HEK293 (cell line): ENCODE data around the gene TULP1.
A peak's percentile ranks its signal among the peaks of the same experiment; 100 is the strongest.

Experiments used
- CTCF ChIA-PET: fragments of 350-600 bp; formaldehyde crosslinking; extraction: SDS; loops from one replicate; lab custom pipeline; 2021; ENCODE audit warnings: antibody characterized with exemption; lab: Yijun Ruan, JAX
- POLR2A ChIA-PET: fragments of 300-600 bp; formaldehyde crosslinking; extraction: SDS; loops from one replicate; lab custom pipeline; 2020; ENCODE audit warnings: antibody characterized with exemption, inconsistent platforms; lab: Yijun Ruan, JAX
- H3K27ac ChIP-seq: fragments of 200-500 bp; sonication (Bioruptor generic); 2 replicates; pipeline ENCODE4 v1.5.1; 2014; ENCODE audit warnings: low read depth, low read length, control low read depth, inconsistent platforms; ENCODE audit errors: extremely low read depth
- H3K36me3 ChIP-seq, 2 experiments: fragments of 200-500 bp in 1 of 2; sonication (Bioruptor generic) in 1 of 2; 1 replicate in 1 of 2; 2 replicates in 1 of 2; pipeline ENCODE4 v1.5.1; 2014 to 2017; ENCODE audit warnings: inconsistent platforms in 2 of 2, low read length in 2 of 2; ENCODE audit not compliant: control insufficient read depth in 2 of 2, insufficient read depth in 1 of 2
- H3K4me1 ChIP-seq: fragments of 200-500 bp; sonication (Bioruptor generic); 2 replicates; pipeline ENCODE4 v1.5.1; 2014; ENCODE audit warnings: mild to moderate bottlenecking, low read length, inconsistent platforms; ENCODE audit not compliant: control insufficient read depth, insufficient read depth
- H3K4me3 ChIP-seq: 2 replicates; pipeline ENCODE4 v1.5.1; 2011; ENCODE audit warnings: low read depth, mild to moderate bottlenecking, control low read depth, low read length, moderate library complexity
- H3K9me3 ChIP-seq: fragments of 200-500 bp; sonication (Bioruptor generic); 2 replicates; pipeline ENCODE4 v1.5.1; 2014; ENCODE audit warnings: low read depth, low read length, inconsistent platforms; ENCODE audit not compliant: control insufficient read depth, insufficient read depth
- KLF9 ChIP-seq: fragments of 450-650 bp; formaldehyde crosslinking; IDR thresholded peaks from 2 replicates; pipeline ENCODE4 v1.5.1; 2016; ENCODE audit warnings: missing biosample characterization, missing genetic modification characterization, low read depth
- OSR2 ChIP-seq: fragments of 450-650 bp; formaldehyde crosslinking; IDR thresholded peaks from 2 replicates; pipeline ENCODE4 v1.5.1; 2016; ENCODE audit warnings: missing biosample characterization, missing genetic modification characterization
- PRDM10 ChIP-seq: fragments of 450-650 bp; formaldehyde crosslinking; IDR thresholded peaks from 2 replicates; pipeline ENCODE4 v1.5.1; 2016; ENCODE audit warnings: missing biosample characterization, missing genetic modification characterization
- REPIN1 ChIP-seq: fragments of 450-650 bp; formaldehyde crosslinking; IDR thresholded peaks from 2 replicates; pipeline ENCODE4 v1.5.1; 2017; ENCODE audit warnings: missing biosample characterization, missing genetic modification characterization, low read depth
- SCRT1 ChIP-seq: fragments of 450-650 bp; formaldehyde crosslinking; IDR thresholded peaks from 2 replicates; pipeline ENCODE4 v1.5.1; 2016; ENCODE audit warnings: missing biosample characterization, missing genetic modification characterization, borderline replicate concordance
- SCRT2 ChIP-seq: fragments of 450-650 bp; formaldehyde crosslinking; IDR thresholded peaks from 2 replicates; pipeline ENCODE4 v1.5.1; 2016; ENCODE audit warnings: missing biosample characterization, missing genetic modification characterization
- ZBTB21 ChIP-seq: fragments of 450-650 bp; formaldehyde crosslinking; IDR thresholded peaks from 2 replicates; pipeline ENCODE4 v1.5.1; 2017; ENCODE audit warnings: missing biosample characterization, missing genetic modification characterization
- ZFP69B ChIP-seq: fragments of 450-650 bp; formaldehyde crosslinking; IDR thresholded peaks from 2 replicates; pipeline ENCODE4 v1.5.1; 2016; ENCODE audit warnings: missing biosample characterization, missing genetic modification characterization
- ZNF10 ChIP-seq: fragments of 450-650 bp; formaldehyde crosslinking; IDR thresholded peaks from 2 replicates; pipeline ENCODE4 v1.5.1; 2017; ENCODE audit warnings: missing biosample characterization, missing genetic modification characterization
- ZNF121 ChIP-seq: fragments of 450-650 bp; formaldehyde crosslinking; IDR thresholded peaks from 2 replicates; pipeline ENCODE4 v1.5.1; 2016; ENCODE audit warnings: missing biosample characterization, missing genetic modification characterization
- ZNF148 ChIP-seq: fragments of 450-650 bp; formaldehyde crosslinking; IDR thresholded peaks from 2 replicates; pipeline ENCODE4 v1.5.0; 2017; ENCODE audit warnings: missing biosample characterization, missing genetic modification characterization, borderline replicate concordance
- ZNF19 ChIP-seq: fragments of 450-650 bp; formaldehyde crosslinking; IDR thresholded peaks from 2 replicates; pipeline ENCODE4; 2016; ENCODE audit warnings: missing biosample characterization, missing genetic modification characterization, low read depth
- ZNF211 ChIP-seq: fragments of 450-650 bp; formaldehyde crosslinking; IDR thresholded peaks from 2 replicates; pipeline ENCODE4 v1.5.1; 2016; ENCODE audit warnings: low read depth, missing biosample characterization, missing genetic modification characterization
- ZNF514 ChIP-seq: fragments of 450-650 bp; formaldehyde crosslinking; IDR thresholded peaks from 2 replicates; pipeline ENCODE4 v1.5.1; 2016; ENCODE audit warnings: missing biosample characterization, missing genetic modification characterization
- ZNF558 ChIP-seq: fragments of 450-650 bp; formaldehyde crosslinking; IDR thresholded peaks from 2 replicates; pipeline ENCODE4 v1.5.1; 2016; ENCODE audit warnings: missing biosample characterization, missing genetic modification characterization
- ZNF600 ChIP-seq: fragments of 450-650 bp; formaldehyde crosslinking; IDR thresholded peaks from 2 replicates; pipeline ENCODE4 v1.5.1; 2016; ENCODE audit warnings: missing biosample characterization, missing genetic modification characterization
- ZNF610 ChIP-seq: fragments of 450-650 bp; formaldehyde crosslinking; IDR thresholded peaks from 2 replicates; pipeline ENCODE4 v1.5.1; 2016; ENCODE audit warnings: missing biosample characterization, missing genetic modification characterization, borderline replicate concordance
- ZNF792 ChIP-seq: fragments of 450-650 bp; formaldehyde crosslinking; IDR thresholded peaks from 2 replicates; pipeline ENCODE4 v1.5.1; 2016; ENCODE audit warnings: missing biosample characterization, missing genetic modification characterization
- ZSCAN23 ChIP-seq: fragments of 450-650 bp; formaldehyde crosslinking; IDR thresholded peaks from 2 replicates; pipeline ENCODE4 v1.5.1; 2016; ENCODE audit warnings: missing biosample characterization, missing genetic modification characterization
- ZXDB ChIP-seq: fragments of 450-650 bp; formaldehyde crosslinking; IDR thresholded peaks from 2 replicates; pipeline ENCODE4 v1.5.1; 2016; ENCODE audit warnings: missing biosample characterization, missing genetic modification characterization
- TF ChIP-seq, protein P1 (sequence below): fragments of 450-650 bp; formaldehyde crosslinking; IDR thresholded peaks from 2 replicates; pipeline ENCODE4 v1.5.1; 2016; ENCODE audit warnings: missing biosample characterization, missing genetic modification characterization

TULP1 gene

DNA sequence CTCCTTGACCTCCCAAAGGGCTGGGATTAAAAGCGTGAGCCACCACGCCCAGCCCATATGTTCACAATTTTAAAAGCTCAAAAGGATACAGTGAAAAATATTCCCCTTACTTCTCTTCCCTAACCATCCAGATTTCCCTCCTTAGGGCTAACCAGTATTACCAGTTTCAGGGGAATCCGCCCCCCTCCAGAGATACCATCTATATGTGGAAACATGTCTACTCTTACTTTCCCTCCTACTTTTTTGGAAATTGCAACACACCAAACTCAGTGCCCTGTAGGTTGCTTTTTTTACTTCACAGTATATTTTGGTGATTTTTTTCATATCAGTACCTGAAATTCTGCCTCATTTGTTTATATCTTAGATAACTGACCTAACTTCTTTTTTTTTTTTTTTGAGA, 51.4 kb downstream of the TULP1 start:
- Histone ChIP-seq H3K4me3 (no peak overlapping the region), H3K4me1 (no peaks in the 10 kb centered on the region), H3K36me3 (peaks cover 36 to 75% of the 10 kb centered on the region in 2 experiments), H3K27ac (no peak overlapping the region), H3K9me3 (no peaks in the 10 kb centered on the region)
- TF ChIP-seq ZNF514 (tag by site-specific recombination): no peak
- TF ChIP-seq ZBTB21 (tag by site-specific recombination): no peak
- TF ChIP-seq, protein P1, sequence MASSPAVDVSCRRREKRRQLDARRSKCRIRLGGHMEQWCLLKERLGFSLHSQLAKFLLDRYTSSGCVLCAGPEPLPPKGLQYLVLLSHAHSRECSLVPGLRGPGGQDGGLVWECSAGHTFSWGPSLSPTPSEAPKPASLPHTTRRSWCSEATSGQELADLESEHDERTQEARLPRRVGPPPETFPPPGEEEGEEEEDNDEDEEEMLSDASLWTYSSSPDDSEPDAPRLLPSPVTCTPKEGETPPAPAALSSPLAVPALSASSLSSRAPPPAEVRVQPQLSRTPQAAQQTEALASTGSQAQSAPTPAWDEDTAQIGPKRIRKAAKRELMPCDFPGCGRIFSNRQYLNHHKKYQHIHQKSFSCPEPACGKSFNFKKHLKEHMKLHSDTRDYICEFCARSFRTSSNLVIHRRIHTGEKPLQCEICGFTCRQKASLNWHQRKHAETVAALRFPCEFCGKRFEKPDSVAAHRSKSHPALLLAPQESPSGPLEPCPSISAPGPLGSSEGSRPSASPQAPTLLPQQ (tag by site-specific recombination): no peak
- no peak for TF ChIP-seq ZXDB (tag by site-specific recombination)
- no peak for TF ChIP-seq KLF9 (tag by site-specific recombination)
- no peak for TF ChIP-seq ZNF19 (tag by site-specific recombination)
- no peak for TF ChIP-seq ZSCAN23 (tag by site-specific recombination)
- no peak for TF ChIP-seq ZNF792
- ChIA-PET CTCF (no interaction called here), POLR2A (interaction anchor here (0.7 kb wide), 1 partner anchor 202 kb away, joined by 5 read pairs; no protein-coding TSS in a partner anchor)

DNA sequence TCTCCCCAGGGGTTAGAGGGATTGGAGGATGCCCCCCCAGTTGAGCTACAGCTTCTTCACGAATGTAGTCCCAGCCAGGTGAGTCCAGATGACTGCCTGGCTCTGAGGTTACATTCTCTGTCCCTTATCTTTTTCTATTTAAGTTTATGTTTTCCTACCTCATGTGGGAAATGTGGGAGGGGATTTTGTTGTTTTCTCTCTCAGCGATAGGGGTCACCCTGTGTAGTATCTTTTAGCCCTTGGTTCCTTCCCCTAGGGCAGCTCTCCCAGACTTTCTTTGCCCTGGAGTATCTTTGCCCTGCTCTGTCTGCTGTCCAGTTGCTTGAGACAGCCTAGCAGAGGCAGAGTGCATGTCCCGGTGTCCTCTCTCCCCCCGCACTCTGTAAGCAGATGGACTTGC, 54.8 kb downstream of the TULP1 start:
- Histone ChIP-seq H3K4me1 (peaks cover 18% of the 10 kb centered on the region), H3K36me3 (peaks cover 27 to 63% of the 10 kb centered on the region in 2 experiments), H3K4me3 (no peak overlapping the region), H3K27ac (no peak overlapping the region), H3K9me3 (no peaks in the 10 kb centered on the region)
- POLR2A ChIA-PET: interaction anchor here (1.0 to 1.6 kb wide), 3 partner anchors 10 to 14 kb away, joined by 3 to 6 read pairs (median 6); partner anchors contain the start of gene RPL10A
- CTCF ChIA-PET: interaction anchor here (0.6 to 5.2 kb wide), 7 partner anchors 9 to 1826 kb away, joined by 3 to 53 read pairs (median 4); partner anchors contain the start of gene RPL10A
- peak; percentile 22; the same call in 1 of the 2 replicates for TF ChIP-seq PRDM10 (tag by site-specific recombination)
- no peak for TF ChIP-seq ZNF610 (tag by site-specific recombination)

DNA sequence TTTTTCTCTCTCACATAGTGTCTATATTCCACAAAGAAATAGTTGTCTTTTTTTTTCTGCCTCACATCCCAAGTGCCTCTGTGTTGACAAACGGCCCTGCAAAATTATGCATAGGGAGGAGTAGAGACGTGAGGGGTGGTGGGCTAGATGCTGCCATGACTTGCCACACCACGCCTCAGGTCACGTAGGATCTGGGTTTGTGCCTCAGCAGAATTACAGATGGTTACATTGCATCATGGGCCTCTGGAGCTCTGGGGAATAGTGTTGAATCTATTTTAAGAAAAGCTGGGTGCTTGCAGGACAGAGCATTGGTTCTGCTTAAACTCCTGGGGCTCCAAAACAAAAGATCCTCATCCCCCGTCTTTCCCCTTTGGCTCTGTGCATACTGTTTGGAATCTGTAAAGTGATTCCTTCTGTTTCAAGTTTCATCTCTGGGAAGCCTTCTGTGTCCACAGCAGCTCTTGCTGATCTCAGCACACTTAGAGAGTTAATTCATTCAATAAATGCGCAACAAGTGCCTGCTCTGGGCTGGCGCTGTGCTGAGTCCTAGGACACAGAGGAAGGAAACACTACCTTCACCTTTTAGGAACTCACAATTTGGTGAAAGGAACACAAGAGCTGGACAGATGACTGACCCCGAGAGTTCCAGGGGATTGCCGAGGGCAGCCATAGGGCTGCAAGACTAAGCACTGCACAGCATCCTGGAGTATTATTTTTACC, 58.1 kb downstream of the TULP1 start:
- Histone ChIP-seq H3K27ac (peak overlapping the region; percentile 27), H3K36me3 (peaks cover 14 to 38% of the 10 kb centered on the region in 2 experiments), H3K9me3 (no peaks in the 10 kb centered on the region), H3K4me1 (peaks cover 23% of the 10 kb centered on the region), H3K4me3 (no peak overlapping the region)
- peak; percentile 98 for TF ChIP-seq SCRT2 (tag by site-specific recombination)
- no peak for TF ChIP-seq ZNF211
- 0 out of 2 replicates have a peak, but pooled peaks have one; percentile 3 for TF ChIP-seq ZNF558 (tag by site-specific recombination)
- 0 out of 2 replicates have a peak, but pooled peaks have one; percentile 5 for TF ChIP-seq ZNF600 (tag by site-specific recombination)
- TF ChIP-seq ZNF10 (tag by site-specific recombination): no peak
- TF ChIP-seq OSR2 (tag by site-specific recombination): peak; percentile 22; the same call in 1 of the 2 replicates
- no peak for TF ChIP-seq ZNF148 (tag by site-specific recombination)
- TF ChIP-seq REPIN1 (tag by site-specific recombination): no peak
- TF ChIP-seq ZNF121: no peak
- no peak for TF ChIP-seq ZFP69B (tag by site-specific recombination)
- peak; percentile 94 for TF ChIP-seq SCRT1 (tag by site-specific recombination)
- ChIA-PET POLR2A (interaction anchor here (1.1 to 5.8 kb wide), 2 partner anchors 15 to 17 kb away, joined by 3 to 56 read pairs; partner anchors contain the start of gene RPL10A), CTCF (interaction anchor here (0.6 to 10.3 kb wide), 6 partner anchors 13 to 573 kb away, joined by 3 to 149 read pairs (median 4); partner anchors contain the start of genes MAPK14, PPARD and RPL10A)
